Activated CD8-positive, alpha-beta memory T cell treated with anti-CD3 and anti-CD28 coated beads, Interleukin-2, amount 10 ng/mL, durations not matched to agents 7 days and 5 days (primary cell): Measurements from ENCODE around the gene HOXA7. TPM values are rescaled to one million over a fixed set of nuclear protein-coding genes. Genes with fewer than 3 reads are reported as not detected.

Source experiments
- ATAC-seq: fragments of 150-1000 bp; cut with Tn5 transposase; one replicate; pipeline ENCODE4 v1.10.0; 2021; ENCODE audit warnings: moderate library complexity
- CTCF ChIA-PET: fragments of 350-600 bp; sonication (Branson Sonifier 250); formaldehyde crosslinking; loops from one replicate; lab custom pipeline; 2021; ENCODE audit warnings: antibody characterized with exemption; lab: Charles Lee
- DNase-seq: peaks from one replicate; pipeline ENCODE4 v3.0.0-alpha.2; 2020
- H3K27ac Mint-ChIP-seq: one replicate; pipeline ENCODE4 v1.8.0; 2021; ENCODE audit warnings: mild to moderate bottlenecking, mixed read lengths
- H3K27me3 Mint-ChIP-seq: one replicate; pipeline ENCODE4 v1.8.0; 2021; ENCODE audit warnings: mixed read lengths
- H3K36me3 Mint-ChIP-seq: one replicate; pipeline ENCODE4 v1.8.0; 2021; ENCODE audit warnings: mild to moderate bottlenecking, mixed read lengths
- H3K4me1 Mint-ChIP-seq: one replicate; pipeline ENCODE4 v1.8.0; 2021; ENCODE audit warnings: mixed read lengths
- H3K4me3 Mint-ChIP-seq: one replicate; pipeline ENCODE4 v1.8.0; 2021; ENCODE audit warnings: mild to moderate bottlenecking, moderate library complexity, mixed read lengths
- H3K9me3 Mint-ChIP-seq: one replicate; pipeline ENCODE4 v1.8.0; 2022; ENCODE audit warnings: low read depth, mixed read lengths
- total RNA-seq, 2 experiments: library from RNA; stranded (reverse); gene quantifications; one replicate each; pipeline ENCODE4 v1.2.3, GENCODE V29; 2021

HOXA7 gene
- total RNA-seq, 2 experiments from 2014 or later = not detected

GRCh38 chr7:27128776-27129728, 27.4 kb downstream of the HOXA7 start:
- Mint-ChIP-seq H3K4me1 (peaks cover 11% of the 10 kb centered on the region), H3K36me3 (no peaks in the 10 kb centered on the region), H3K4me3 (no peak overlapping the region), H3K9me3 (no peaks in the 10 kb centered on the region), H3K27me3 (peaks cover 66% of the 10 kb centered on the region), H3K27ac (no peak overlapping the region)
- DNase-seq (no peak), ATAC-seq (no peak)
- CTCF ChIA-PET = interaction anchor here (1.2 to 2.8 kb wide), 2 partner anchors 21 to 30 kb away, joined by 3 to 18 read pairs; no protein-coding TSS in a partner anchor

- no peak for ATAC-seq
- H3K4me3 Mint-ChIP-seq = no peak overlapping the region
- H3K27me3 Mint-ChIP-seq = peaks cover 56% of the 10 kb centered on the region
- no peaks in the 10 kb centered on the region for H3K36me3 Mint-ChIP-seq
- H3K4me1 Mint-ChIP-seq = peaks cover 2% of the 10 kb centered on the region
- DNase-seq = no peak
- no peaks in the 10 kb centered on the region for H3K9me3 Mint-ChIP-seq
- no peak overlapping the region for H3K27ac Mint-ChIP-seq
- CTCF ChIA-PET = interaction anchor here (1.2 kb wide), 1 partner anchor 31 kb away, joined by 3 read pairs; no protein-coding TSS in a partner anchor
These were observed 28.4 kb downstream of the HOXA7 start for GRCh38 chr7:27128034-27128433.

- CTCF ChIA-PET = interaction anchor here (0.6 kb wide), 1 partner anchor 559 kb away, joined by 3 read pairs; no protein-coding TSS in a partner anchor
- Mint-ChIP-seq H3K9me3 (no peaks in the 10 kb centered on the region), H3K27ac (no peak overlapping the region), H3K4me1 (peaks cover 2% of the 10 kb centered on the region), H3K4me3 (no peak overlapping the region), H3K27me3 (peaks cover 45% of the 10 kb centered on the region), H3K36me3 (no peaks in the 10 kb centered on the region)
- DNase-seq = no peak
- no peak for ATAC-seq
These were observed 29.7 kb downstream of the HOXA7 start for GRCh38 chr7:27126596-27127327.

DNA sequence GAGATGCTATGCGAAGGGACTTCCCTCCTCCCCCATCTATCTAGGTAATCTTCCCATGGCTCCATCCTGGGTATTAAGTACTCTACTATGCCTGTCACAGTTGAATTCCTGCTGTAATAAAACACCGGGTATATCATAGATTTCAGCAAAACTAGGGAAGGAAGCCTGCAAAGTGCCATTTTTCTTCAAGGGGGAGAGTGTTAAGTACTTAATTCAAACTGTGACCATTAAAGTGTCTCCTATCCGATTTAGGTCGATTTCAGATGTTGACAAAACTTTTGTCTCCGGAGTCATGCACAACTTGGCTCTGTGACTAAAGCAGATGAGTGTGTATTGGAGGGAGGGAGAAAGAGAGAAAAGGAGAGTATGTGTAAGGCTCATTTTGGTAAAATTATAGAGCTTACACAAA, 30.5 kb downstream of the HOXA7 start:
- ATAC-seq (no peak), DNase-seq (no peak)
- no peaks in the 10 kb centered on the region for H3K36me3 Mint-ChIP-seq
- CTCF ChIA-PET = interaction anchor here (0.6 kb wide), 1 partner anchor 560 kb away, joined by 3 read pairs; no protein-coding TSS in a partner anchor
- no peaks in the 10 kb centered on the region for H3K9me3 Mint-ChIP-seq
- no peak overlapping the region for H3K27ac Mint-ChIP-seq
- H3K4me3 Mint-ChIP-seq = no peak overlapping the region
- peaks cover 39% of the 10 kb centered on the region for H3K27me3 Mint-ChIP-seq
- no peaks in the 10 kb centered on the region for H3K4me1 Mint-ChIP-seq

GRCh38 chr7:27124902-27125689, 31.4 kb downstream of the HOXA7 start:
- H3K4me1 Mint-ChIP-seq = no peaks in the 10 kb centered on the region
- no peak overlapping the region for H3K27ac Mint-ChIP-seq
- H3K36me3 Mint-ChIP-seq = no peaks in the 10 kb centered on the region
- H3K9me3 Mint-ChIP-seq = no peaks in the 10 kb centered on the region
- ATAC-seq = no peak
- CTCF ChIA-PET = no interaction called here
- H3K27me3 Mint-ChIP-seq = peaks cover 39% of the 10 kb centered on the region
- no peak overlapping the region for H3K4me3 Mint-ChIP-seq
- DNase-seq = no peak

- CTCF ChIA-PET = no interaction called here
- Mint-ChIP-seq H3K4me1 (no peaks in the 10 kb centered on the region), H3K36me3 (no peaks in the 10 kb centered on the region), H3K4me3 (no peak overlapping the region), H3K27ac (no peak overlapping the region), H3K27me3 (peaks cover 35% of the 10 kb centered on the region), H3K9me3 (no peaks in the 10 kb centered on the region)
- no peak for DNase-seq
- no peak for ATAC-seq
These were observed 32.2 kb downstream of the HOXA7 start for GRCh38 chr7:27124096-27124901.

DNA sequence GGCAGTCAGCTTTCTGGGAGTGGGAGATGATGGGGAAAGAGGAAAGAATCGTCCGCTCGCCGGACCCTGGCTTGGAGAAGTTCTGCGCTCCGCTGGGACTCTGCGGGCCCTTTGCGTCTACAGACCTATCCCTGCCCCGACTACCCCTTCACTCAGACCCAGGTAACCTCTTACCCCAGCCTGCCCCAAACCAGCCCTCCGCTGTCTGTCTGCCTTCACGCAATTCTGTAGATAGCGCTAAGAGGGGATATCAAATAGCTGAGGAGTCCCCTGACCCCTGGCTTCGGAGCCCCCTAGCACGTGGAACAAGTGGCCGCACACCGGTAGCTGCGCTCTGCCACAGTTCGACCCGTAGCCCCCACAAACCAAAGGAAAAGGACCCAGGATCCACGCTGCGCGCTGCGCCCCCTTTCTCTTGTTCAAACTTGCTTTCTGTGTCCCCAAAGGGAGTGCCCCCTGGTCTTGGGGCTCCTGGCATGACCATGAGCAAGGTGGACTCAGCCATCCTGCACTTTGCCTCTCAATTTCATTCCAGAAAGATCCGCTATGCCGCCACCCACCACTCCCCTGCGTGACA, 32.9 kb downstream of the HOXA7 start:
- Mint-ChIP-seq H3K9me3 (no peaks in the 10 kb centered on the region), H3K27ac (no peak overlapping the region), H3K36me3 (no peaks in the 10 kb centered on the region), H3K4me3 (no peak overlapping the region), H3K4me1 (no peaks in the 10 kb centered on the region), H3K27me3 (peaks cover 29% of the 10 kb centered on the region)
- CTCF ChIA-PET = no interaction called here
- ATAC-seq = no peak
- no peak for DNase-seq

GRCh38 chr7:27123007-27123476, 33.4 kb downstream of the HOXA7 start:
- H3K4me1 Mint-ChIP-seq = no peaks in the 10 kb centered on the region
- CTCF ChIA-PET = no interaction called here
- H3K27me3 Mint-ChIP-seq = peaks cover 23% of the 10 kb centered on the region

DNA sequence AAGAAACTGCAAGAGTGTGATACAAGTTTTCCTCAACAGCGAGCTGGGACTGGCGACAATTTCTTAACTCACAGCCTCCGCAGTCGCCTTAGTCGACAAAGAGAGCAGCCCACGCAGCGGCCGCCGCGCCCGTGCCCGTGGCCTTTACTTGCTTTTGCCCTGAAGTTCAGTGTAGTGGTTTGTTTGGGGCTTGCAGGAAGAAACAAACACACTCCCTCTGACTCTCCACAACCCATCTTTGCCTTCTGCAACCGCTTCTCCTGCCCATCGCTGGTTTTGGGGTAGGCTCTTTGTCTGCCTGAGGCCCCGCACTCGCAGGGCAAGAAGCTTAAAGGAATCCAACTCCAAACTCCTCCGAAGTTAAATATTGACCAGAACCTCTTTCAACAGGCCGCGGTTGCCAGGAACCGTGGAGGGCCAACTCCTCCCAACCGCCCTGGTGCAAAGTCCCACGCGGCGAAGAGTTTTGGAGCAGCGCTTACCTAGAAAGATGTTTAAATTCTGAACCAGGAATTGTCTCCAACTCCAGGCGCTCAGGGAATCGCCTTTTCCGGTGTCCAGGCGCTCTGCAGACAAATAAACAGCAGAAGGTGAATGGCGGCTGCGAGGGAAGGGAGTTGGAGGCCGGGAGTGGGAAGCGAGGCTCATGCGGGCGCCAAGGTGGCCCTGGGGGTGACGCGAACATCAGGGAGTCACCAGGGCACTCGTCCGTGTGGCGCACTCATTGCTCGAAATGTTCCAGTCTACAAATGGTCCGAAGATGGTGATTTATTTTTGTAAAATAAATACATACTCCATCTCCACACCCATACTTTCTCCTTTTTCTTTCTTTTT, 34.2 kb downstream of the HOXA7 start:
- DNase-seq = no peak
- no peaks in the 10 kb centered on the region for H3K36me3 Mint-ChIP-seq
- no peaks in the 10 kb centered on the region for H3K9me3 Mint-ChIP-seq
- CTCF ChIA-PET = no interaction called here
- ATAC-seq = no peak
- no peak overlapping the region for H3K27ac Mint-ChIP-seq
- H3K4me3 Mint-ChIP-seq = no peak overlapping the region
- no peaks in the 10 kb centered on the region for H3K4me1 Mint-ChIP-seq
- H3K27me3 Mint-ChIP-seq = peaks cover 16% of the 10 kb centered on the region

More at GRCh38 chr7:27123007-27123476, 33.4 kb downstream of the HOXA7 start:
- no peak for DNase-seq
- no peak for ATAC-seq
- H3K9me3 Mint-ChIP-seq = no peaks in the 10 kb centered on the region
- no peak overlapping the region for H3K4me3 Mint-ChIP-seq
- no peaks in the 10 kb centered on the region for H3K36me3 Mint-ChIP-seq
- H3K27ac Mint-ChIP-seq = no peak overlapping the region

DNA sequence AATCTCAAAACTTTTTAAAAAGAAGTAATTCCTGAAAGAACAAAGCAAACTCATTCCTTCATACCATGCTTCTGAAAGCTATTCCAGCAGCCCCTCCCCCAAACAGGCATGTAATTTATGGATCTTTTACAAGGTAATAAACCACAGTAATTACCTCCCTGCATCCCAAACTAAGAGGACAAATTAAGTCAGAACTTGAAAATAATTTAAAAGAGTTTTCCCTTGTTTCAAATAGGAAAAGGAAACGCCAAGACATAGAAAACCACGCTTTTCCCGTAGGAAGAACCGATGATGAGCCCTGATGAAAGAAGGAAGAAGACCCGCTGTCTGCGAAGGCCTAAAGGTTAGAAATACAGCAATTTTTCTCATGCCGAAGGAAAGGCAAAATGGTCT, 34.8 kb downstream of the HOXA7 start:
- Mint-ChIP-seq H3K4me3 (no peak overlapping the region), H3K27ac (no peak overlapping the region), H3K36me3 (no peaks in the 10 kb centered on the region), H3K4me1 (no peaks in the 10 kb centered on the region), H3K27me3 (peaks cover 10% of the 10 kb centered on the region), H3K9me3 (no peaks in the 10 kb centered on the region)
- DNase-seq (no peak), ATAC-seq (no peak)
- CTCF ChIA-PET = no interaction called here

DNA sequence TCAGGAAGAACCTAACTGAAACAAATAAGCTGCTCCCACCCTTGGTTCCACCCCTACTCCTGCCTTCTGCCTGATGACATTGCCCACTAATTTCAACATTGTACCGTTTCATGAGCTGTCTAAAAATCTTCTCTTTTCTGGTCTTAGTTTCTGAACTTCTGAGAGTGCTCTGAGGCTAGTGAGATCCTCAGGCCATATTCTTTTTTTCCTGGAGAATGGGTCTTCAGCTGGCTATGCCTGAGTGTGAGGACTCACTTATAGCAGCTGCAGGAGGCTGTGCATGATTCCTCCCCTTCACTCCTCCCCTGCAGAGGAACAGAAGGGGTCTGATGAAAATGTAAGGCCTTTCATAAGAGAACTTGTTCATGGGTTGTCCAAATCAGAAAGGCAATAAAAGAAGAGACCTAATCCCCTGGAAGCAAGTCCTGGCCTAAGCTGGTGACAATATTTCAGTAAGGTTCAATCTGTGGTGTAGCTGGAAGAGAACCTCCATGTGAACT, 37.0 kb downstream of the HOXA7 start:
- CTCF ChIA-PET = no interaction called here
- H3K27ac Mint-ChIP-seq = no peak overlapping the region
- no peaks in the 10 kb centered on the region for H3K36me3 Mint-ChIP-seq
- no peak overlapping the region for H3K4me3 Mint-ChIP-seq
- H3K4me1 Mint-ChIP-seq = no peaks in the 10 kb centered on the region
- no peaks in the 10 kb centered on the region for H3K9me3 Mint-ChIP-seq
- ATAC-seq (no peak), DNase-seq (no peak)
- H3K27me3 Mint-ChIP-seq = no peaks in the 10 kb centered on the region
